T follicular helper cell (primary cell): ENCODE data around the gene CFAP99.
"Not testable (repeated sequence)": the region's sequence is repeated elsewhere in the genome, so short reads cannot be mapped to it uniquely, and the experiment has no call there.

Source experiments
- DNase-seq: peaks from one replicate; pipeline ENCODE4 v3.0.0-alpha.2; 2020; ENCODE audit warnings: low read depth

The CFAP99 gene

DNA sequence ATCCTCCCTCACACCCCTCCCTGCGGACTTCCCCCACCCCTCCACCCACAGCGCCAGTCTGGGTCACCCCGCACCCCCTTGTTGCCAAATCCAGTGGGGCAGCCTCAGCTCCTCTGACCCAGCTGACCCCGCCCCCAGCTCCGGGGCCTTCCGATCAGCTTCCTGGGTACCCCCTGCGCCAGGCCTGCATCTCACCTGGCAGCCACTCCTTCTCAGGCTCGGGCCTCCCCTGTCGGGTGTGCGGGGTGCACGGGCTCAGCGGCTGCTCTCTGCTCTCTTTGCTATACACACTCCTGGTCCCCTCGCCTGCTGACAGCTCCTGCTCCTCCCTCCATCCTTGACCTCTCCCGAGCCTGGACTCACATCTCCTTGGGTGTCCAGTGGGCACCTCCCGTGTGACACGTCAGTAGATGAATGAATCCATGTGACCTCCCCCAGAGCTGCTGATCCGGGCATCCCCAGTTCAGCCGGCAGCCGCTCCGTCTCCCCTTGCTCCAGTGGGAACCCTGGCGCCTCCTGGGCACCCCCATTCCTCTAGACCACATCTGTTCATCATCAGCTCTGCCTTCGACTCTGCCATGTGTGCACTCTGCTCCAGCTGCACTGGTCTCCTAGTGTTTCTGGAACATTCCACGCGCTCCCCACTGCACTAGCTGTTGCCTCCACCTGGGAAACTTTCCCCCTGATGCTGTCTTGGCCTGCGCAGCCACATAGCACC is 9.9 kb downstream of the CFAP99 start:
- DNase-seq, result no peak

DNA sequence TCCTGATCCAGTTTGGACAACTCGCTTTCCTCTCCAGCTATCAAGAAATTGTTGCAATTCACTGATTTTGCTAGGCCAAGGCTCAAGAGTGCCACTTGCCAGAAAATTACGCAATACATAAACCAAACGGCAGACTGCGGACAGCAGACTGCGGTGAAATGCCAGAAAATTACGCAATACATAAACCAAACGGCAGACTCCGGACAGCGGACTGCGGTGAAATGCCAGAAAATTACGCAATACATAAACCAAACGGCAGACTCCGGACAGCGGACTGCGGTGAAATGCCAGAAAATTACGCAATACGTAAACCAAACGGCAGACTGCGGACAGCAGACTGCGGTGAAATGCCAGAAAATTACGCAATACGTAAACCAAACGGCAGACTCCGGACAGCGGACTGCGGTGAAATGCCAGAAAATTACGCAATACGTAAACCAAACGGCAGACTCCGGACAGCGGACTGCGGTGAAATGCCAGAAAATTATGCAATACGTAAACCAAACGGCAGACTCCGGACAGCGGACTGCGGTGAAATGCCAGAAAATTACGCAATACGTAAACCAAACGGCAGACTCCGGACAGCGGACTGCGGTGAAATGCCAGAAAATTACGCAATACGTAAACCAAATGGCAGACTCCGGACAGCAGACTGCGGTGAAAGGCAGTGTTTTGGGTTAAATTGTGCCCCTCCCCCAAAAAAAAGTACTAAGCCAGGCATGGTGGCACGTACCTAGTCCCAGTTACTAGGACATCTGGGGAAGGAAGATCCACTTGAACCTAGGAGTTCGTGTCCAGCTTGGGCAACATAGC is 11.4 kb downstream of the CFAP99 start:
- DNase-seq, result not testable (repeated sequence)

DNA sequence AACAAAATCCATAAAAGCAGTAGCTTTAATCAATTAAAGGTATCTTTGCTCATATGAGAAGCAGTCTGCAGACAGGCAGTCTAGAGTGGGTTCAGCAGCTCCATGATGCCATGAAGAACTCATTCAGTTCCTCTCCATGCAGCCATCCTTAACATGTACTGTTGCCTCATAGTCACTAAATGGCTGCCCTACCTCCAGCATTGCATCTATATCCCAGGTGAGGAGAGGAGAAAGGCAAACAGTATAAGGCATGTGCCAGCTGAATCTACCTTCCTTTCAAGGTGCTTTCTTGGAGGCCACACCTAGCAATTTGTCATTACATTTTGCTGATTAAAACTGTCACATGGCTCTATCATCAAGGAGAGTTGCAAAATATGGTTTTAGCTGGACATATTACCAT is 13.2 kb downstream of the CFAP99 start:
- DNase-seq, result no peak

DNA sequence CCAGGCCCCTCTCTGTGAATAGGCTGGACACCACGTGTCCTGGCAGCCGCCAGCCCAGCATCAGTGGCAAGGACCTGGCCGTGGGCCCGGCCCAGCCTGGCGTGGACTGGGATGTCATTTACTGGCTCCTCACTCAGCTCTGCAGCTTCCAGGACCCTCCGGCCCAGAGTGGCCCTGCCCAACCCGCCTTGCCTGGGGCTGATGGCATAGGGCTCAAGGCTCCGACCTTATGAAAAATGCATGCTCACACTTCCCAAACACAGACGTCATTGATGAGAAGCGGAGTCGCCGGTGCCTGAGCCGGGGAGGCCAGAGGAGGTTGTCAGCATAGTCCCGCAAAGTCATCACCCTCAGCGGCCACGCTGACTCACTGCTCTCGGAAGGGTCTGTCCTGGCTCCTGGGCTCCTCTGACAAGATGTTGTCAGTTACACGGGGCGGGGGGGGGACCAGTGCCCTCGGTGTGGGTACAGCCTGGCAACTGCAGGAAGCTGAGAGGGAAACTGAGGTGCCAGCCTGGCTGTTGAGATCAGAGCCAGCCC is 14.3 kb downstream of the CFAP99 start:
- no peak for DNase-seq

DNA sequence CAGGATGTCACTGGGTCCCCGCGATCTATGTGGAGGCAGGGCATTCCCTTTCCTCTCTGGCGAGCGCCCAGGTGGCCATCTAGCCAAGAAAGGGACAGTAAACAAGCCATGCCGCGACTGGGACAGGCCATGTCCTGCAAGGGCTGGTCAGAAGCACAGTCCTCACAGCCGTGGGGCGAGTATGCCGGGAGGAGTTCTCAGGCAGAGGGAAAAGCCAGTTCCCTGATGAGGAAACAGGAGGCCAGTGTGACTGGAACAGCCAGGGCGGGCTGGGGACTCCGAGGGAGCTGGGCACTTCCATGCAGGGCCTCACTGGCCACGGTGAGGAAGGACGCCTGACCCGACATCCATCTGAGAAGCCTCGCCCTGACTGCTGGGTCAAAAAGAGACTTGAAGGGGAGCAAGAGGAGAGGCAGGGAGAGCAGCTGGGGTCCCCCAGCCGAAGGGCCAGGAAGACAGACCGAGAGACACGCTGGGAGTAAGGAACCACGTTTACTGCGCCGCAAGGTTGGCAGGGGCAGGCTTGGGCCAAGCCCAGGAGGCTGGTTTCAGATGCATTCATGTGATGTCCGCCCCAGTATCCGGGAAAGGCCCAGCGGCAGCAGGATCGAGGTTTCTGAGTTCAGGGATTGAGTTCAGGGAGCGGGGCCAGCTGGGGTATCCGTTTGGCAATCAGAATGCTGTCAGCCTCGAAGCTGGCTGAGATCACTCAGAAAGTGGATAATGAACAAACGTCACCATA is 15.0 kb downstream of the CFAP99 start:
- DNase-seq, result no peak

DNA sequence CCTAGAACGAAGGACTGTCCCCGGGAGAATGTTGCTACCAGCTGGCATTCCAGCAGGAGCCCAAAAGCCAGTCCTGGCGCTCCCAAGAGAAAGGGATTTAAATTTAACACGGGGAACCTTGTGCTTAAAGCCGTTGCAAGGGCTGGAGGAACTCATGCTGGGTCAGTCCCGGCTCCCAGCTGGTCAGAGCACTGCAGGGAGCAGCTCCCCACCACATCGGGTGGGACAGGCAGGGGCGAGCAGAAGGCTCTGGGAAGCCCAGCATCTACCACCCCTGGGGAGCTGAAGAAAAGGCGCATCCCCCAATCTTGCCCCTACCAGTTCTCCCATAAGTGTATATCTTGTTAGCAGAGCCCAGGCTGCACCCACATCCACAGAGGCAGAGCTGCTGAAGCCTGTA is 15.7 kb downstream of the CFAP99 start:
- no peak for DNase-seq

DNA sequence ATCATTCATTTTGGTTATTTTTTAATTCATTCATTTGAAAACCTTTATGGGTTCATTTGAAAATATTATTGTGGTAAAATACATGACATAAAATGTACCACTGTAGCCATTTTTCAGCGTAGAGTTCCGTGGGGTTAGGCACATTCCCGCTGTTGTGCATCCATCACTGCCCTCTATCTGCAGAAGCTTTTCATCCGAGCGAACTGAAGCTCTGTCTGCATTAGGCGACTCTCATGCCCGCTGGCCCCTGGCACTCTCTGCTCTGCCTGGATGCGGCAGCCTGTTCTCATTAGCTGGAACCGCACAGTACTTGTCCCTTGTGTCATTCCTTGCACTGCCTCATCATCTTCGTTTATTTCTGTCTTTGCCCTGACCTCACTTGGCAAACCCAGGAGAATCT is 17.5 kb downstream of the CFAP99 start:
- no peak for DNase-seq

DNA sequence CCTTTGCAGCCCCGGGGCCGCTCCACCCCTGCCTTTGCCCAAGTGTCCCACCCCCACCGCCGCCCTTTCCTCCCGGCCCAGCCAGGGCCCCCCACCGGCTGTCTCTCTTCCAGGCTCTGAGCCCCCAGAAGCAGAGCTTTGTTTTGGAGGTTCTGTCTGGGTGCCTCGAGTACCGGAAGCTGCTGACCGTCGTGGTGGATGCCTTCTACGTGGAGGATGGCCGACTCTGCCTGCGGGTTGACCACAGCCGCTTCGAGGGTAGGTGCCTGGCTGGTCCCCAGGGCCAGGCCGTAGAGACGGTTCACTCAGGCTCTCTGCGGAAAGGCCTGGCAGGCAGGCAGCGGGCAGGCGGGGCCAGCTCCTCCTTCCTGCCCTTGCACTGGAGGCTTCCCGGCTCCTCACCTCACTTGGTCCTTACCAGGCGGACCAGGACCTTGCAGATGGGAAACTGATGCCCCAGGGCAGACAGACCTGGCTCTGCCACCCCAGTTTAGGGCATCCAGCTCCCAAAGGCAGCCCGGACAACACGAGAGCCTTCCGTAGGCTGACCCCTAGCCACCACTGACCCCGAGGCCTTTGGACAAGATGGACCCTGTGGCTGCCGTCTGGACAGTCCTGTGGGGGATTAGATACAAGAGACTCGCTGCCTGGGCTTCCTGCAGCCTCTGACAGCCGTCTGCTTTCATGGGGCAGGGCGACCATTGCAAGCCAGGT is 18.2 kb downstream of the CFAP99 start:
- DNase-seq, result no peak

DNA sequence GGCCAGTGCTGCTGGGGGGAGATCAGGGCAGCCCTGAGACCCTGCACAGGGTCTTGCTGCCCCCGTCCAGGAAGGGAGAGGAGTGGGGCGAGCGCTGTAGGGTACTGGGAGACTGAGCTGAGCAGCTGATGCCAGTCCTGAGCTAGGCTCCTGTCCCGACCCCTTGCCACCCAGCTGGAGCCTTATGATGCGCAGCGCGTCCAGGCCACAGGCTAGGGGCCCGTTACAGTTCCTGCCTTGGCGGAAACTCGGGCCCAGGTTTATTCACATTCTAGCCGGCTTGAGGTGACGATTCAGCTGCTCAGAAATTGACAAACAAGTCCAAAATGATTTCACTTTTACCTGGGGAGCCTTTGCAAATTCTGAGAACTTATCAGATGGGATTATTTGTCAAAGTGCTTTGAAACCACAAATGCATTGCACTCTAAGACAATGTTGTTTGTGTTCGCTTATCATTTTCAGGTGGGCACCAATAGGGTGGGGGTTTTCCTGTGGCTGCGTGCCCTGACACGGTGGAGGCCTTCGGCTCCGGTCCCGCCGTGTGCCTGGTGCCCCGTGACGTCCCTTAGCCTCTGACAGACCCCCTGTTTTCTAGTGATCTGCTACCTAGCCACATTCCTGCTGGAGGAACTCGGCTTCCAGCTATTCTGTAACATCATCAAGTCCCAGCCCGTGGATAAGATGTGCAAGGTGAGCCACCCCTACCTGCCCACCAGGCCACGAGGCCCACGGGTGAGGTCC is 18.9 kb downstream of the CFAP99 start:
- DNase-seq, result no peak

DNA sequence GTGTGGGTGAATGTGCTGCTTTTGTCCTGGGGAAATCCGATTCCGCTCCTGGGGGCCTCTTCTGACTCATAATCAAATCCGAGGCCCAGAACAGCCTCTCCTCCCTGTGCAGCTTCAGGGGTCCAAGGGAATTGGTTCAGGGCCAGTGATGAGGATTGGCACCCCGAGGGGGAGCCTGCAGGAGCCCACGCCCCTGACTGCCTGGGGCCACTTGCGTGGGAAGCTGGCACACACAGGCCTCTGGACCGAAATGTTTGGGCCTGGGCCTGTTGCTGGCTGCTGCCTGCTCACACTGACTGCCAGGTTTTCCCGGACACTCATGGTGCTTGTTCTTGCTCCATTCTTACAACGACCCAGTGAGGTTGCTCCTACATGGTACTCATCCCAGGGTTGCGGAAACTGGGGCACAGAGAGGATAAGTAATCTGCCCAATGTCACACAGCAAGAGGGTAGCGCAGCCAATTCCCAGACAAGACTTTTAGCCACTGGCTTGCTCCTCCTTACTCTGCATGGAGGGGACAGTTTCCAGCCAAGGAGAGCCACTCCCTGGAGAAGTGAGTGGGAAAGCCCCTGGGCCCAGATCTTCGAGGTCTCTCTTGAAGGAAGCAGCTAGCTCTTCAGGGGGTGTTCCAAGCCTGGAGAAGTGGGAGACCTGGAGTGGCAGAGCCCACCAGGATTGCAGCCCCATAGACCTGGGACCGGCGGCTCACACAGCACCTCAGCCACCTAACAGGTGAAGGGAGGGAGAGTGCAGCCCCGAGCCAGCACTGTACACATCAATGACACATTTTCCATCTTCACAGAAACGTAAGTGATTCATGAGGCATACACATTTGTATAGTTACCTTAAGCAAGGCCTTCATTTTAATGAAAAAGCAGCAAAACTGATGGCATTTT is 20.3 kb downstream of the CFAP99 start:
- DNase-seq, result no peak

DNA sequence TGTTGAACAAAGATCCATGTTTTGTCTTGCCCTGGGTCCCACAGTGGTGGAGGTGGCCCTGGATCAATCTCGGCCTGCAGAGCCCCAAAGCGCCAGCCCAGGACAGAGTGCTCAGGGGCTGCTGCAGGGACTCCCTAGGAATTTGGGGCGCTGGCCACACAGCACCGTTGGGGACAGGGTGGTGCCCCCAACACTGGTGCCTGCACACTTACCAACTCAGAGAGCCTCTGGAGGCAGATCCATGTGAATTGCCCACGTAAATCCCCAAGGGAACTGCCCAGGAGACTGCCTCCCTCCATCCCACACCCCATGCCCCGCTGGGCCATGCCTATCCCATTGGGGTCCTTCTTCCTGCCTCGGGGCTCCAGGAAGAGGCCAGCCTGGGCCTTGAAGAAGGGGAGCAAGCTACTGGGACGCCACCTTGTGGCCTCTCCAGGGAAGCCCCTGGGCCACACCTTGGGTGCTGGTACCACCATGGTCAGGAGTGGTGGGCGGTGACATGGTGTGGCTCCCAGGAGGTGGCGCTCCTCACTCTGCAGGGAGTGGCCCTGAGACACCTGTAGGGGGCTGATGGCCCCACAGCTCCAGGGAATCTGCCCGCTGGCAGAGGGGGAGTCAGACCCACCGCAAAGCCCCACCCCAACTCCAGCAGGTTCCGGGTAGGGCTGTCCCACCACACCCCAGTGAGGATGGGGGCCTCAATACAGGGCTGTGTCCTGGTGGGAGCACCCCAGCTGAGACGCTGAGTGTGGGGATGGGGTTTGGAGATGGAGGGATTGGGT is 22.8 kb downstream of the CFAP99 start:
- DNase-seq, result peak; percentile 58

DNA sequence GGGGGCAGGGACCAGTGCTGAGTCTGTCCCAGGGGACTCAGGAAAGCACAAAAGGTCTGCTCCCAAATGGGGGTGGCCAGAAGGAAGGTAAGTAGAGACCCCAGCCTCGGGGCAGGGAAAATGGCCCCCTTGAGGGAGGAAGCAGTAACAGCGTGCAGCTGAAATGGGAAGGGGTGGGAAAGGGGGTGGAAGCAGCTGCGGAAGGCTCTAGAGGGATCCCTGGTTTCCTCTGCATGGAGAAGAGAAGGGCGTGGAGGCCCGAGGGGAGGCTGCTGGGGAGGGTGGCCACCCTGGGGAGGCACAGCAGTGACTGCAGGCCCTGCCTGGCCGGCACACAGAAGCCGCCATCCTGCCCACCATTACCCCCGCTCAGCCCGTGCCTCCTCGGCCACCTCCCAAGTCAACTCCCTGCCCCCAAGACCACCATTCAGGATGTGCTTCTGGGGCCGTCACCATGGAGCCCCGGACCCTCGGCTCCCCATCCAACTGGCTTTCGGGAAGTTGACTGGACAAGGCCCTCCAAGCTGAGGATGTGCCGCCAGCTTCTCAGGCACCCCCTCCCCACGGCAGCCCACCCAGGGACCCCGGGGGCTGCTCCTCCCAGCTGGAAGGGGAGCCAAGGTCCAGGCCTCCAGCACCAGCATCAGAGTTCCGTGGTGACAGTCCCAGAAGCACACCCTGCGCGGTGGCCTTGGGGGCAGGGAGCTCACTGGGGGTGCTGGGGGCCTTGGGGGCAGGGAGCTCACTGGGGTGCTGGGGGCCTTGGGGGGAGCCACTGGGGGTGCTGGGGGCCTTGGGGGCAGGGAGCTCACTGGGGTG is 23.6 kb downstream of the CFAP99 start:
- no peak for DNase-seq

DNA sequence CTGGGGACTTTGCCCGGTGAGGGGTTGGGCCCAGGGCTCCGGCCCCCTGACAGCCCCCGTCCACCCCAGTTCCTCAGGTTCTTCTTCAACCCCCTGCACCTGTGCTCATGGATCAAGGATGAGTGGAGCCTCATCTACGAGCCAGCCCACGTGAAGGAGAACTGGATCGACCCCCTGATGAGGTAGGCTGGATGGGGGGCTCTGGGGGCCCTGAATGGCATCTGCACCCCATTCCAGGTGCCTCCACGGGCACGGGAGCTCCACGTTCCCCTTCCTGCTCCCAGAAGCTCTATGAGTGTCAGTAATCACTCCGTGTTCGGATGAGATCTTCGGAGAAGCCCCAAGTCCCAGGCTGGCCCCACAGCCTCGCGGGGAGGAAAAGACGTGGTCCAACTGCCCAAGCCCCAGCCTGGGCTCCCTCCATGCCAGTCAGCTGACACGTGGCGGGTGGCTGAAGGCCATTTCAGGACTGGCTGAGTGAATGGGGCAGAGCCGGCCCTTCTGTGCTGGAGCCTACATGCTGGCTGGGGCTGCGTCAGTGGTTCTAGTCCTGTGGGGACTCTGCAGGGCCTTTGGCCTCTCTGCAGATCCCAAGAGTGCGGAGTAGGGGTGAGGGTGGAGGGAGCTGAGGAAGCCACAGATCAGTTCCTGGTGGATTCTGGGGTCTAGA is 24.4 kb downstream of the CFAP99 start:
- no peak for DNase-seq

DNA sequence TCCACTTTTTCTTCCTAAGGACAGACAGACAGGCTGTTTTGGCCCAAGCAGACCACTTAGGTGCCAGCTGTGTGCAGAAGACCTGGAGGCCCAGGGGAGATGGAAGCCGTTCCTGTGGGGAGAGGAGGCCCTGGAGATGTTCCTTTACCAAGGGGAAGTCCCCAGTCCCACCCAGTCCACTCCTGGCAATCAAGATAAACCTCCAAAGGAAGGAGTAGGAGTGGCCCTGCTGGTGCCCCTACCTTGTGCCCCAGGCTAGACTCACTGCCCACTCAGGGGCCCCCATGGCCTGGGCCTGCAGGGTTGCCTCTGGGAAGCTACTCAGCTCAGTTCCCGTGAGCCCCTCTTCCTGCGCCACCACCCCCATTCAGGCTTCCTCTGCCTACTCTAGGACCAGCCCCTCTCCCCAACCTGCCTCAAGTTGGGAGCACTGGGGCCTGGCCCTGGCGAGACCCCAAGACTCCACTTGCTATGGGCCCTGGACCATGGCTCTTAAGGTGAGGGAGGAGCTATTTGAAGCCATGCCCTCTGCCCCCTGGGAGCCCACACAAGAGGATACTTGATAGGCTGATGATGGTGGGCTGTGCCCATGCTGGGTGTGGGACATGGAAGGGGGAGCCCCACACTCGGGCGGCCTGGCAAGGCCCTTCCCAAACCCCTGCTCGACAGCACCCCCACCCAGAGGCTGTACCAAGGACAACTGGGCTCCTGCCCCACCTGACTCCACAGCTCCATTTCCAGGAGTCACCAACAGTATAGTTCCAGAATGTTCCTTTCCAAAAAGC is 25.4 kb downstream of the CFAP99 start:
- no peak for DNase-seq

DNA sequence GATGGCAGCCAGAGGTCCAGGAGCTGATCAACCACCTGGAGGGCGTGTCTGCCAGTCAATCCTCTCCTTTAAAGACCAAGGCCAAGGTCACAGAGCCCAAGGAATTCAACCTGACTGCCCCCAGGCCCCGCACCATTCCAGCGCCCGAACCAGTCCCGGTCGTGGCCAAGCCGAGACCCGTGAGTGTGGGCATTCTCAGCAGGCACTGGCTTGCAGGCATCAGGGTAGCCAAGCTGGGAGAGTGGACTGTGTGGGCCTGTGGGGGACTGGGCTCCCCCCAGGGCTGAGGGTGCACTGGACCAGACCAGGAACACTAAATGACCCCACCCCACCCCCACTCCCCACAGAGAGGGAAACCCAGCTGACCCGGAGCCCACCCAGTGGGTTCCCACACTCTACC is 26.4 kb downstream of the CFAP99 start:
- DNase-seq, result no peak

DNA sequence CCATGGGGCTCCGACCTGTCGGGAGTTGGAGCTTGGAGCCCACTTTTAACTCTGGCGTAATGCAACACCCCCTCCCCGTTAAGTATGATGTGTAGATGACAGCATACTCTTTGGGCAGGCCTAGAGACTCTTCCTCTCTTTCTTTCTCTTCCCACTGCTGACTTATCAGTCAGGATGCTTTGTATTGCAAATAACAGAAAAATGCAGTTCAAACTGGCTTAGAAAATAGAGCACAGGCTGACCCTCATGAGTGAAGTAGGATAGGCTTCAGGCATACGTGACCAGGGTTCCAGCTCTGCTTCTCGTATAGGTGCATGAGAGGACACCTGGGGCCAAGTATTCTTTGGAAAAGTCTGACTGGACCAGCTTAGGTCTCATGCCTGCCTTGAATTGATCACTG is 26.8 kb downstream of the CFAP99 start:
- DNase-seq, result no peak
